Measurements from ENCODE around the gene MIER3. TPM values are rescaled to one million over a fixed set of nuclear protein-coding genes. Genes with fewer than 3 reads are reported as not detected.

Gene MIER3
- polyA plus RNA-seq, 3 donors = 31.9 to 37.5 (median 37.3) TPM

GRCh38 chr5:56961746-56962145 is 9.8 kb upstream of the MIER3 start:
- DNase-seq = no peak

GRCh38 chr5:56959326-56959725 is 7.4 kb upstream of the MIER3 start:
- no peak for DNase-seq

- no peak for DNase-seq
These were observed 6.7 kb upstream of the MIER3 start for GRCh38 chr5:56958595-56958994.

- DNase-seq = no peak
These were observed 2.3 kb upstream of the MIER3 start for GRCh38 chr5:56954262-56954661.

- peak; percentile 43 for DNase-seq
These were observed 587 bp downstream of the MIER3 start for GRCh38 chr5:56951126-56951945.

GRCh38 chr5:56950626-56951125 is 1.2 kb downstream of the MIER3 start:
- DNase-seq = peak; percentile 81

GRCh38 chr5:56947052-56947451 is 4.9 kb downstream of the MIER3 start:
- DNase-seq = no peak

- DNase-seq = no peak
These were observed 9.9 kb downstream of the MIER3 start for GRCh38 chr5:56941981-56942380.

- DNase-seq = no peak
These were observed 13.1 kb downstream of the MIER3 start for GRCh38 chr5:56938858-56939257.

GRCh38 chr5:56934325-56934724 is 17.6 kb downstream of the MIER3 start:
- no peak for DNase-seq

- no peak for DNase-seq
These were observed 29.0 kb downstream of the MIER3 start for GRCh38 chr5:56922922-56923321.

- no peak for DNase-seq
These were observed 31.8 kb downstream of the MIER3 start for GRCh38 chr5:56919942-56920662.

GRCh38 chr5:56918054-56918453 is 33.9 kb downstream of the MIER3 start:
- no peak for DNase-seq

- no peak for DNase-seq
These were observed 34.4 kb downstream of the MIER3 start for GRCh38 chr5:56917534-56917933.

- no peak for DNase-seq
These were observed 37.2 kb downstream of the MIER3 start for GRCh38 chr5:56914678-56915077.

GRCh38 chr5:56913766-56914165 is 38.2 kb downstream of the MIER3 start:
- DNase-seq = no peak

- no peak for DNase-seq
These were observed 41.5 kb downstream of the MIER3 start for GRCh38 chr5:56910210-56910965.

- peak; percentile 98 for DNase-seq
These were observed 42.4 kb downstream of the MIER3 start, which contains the start of gene SETD9 for GRCh38 chr5:56909294-56910209. Gene SETD9 (plus strand): TSS chr5:56909596. CDS start chr5:56909646, 50 bp downstream.

- no peak for DNase-seq
These were observed 43.0 kb downstream of the MIER3 start for GRCh38 chr5:56908942-56909293.

GRCh38 chr5:56900858-56901578 is 50.9 kb downstream of the MIER3 start:
- peak; percentile 31 for DNase-seq

- no peak for DNase-seq
These were observed 51.5 kb downstream of the MIER3 start for GRCh38 chr5:56900395-56900794.

All from renal pelvis (tissue), 4 donors.